Osteoblast (primary cell): Measurements from ENCODE around the gene MARK3. TPM values are rescaled to one million over a fixed set of nuclear protein-coding genes. Genes with fewer than 3 reads are reported as not detected.

Source experiments
- DNase-seq: peaks from one replicate; pipeline ENCODE4 v3.0.0; 2011; ENCODE audit warnings: low spot score, mixed read lengths; ENCODE audit not compliant: insufficient read length; ENCODE audit errors: missing footprints
- H2AFZ ChIP-seq: 2 replicates; pipeline ENCODE4 v1.6.0; 2011; ENCODE audit warnings: mild to moderate bottlenecking, low read length
- H3K27ac ChIP-seq: 2 replicates; pipeline ENCODE4 v1.5.1; 2011; ENCODE audit warnings: mild to moderate bottlenecking, low read depth, low read length, moderate library complexity
- H3K27me3 ChIP-seq: 2 replicates; pipeline ENCODE4 v1.6.0; 2012; ENCODE audit warnings: mild to moderate bottlenecking, control low read depth, inconsistent platforms, low read length, moderate library complexity; ENCODE audit not compliant: insufficient read depth
- H3K36me3 ChIP-seq: 2 replicates; pipeline ENCODE4 v1.5.1; 2011; ENCODE audit warnings: mild to moderate bottlenecking, low read length, control low read depth, moderate library complexity; ENCODE audit not compliant: insufficient read depth
- H3K4me1 ChIP-seq: 2 replicates; pipeline ENCODE4 v1.5.1; 2011; ENCODE audit warnings: mild to moderate bottlenecking, low read length, control low read depth, moderate library complexity; ENCODE audit not compliant: insufficient read depth
- H3K4me2 ChIP-seq: 2 replicates; pipeline ENCODE4 v1.6.0; 2011; ENCODE audit warnings: mild to moderate bottlenecking, low read length; ENCODE audit not compliant: insufficient read depth
- H3K4me3 ChIP-seq: fragments of 200-600 bp; sonication (generic); 3 replicates; pipeline ENCODE4 v1.5.1; 2012; ENCODE audit warnings: mild to moderate bottlenecking, low read length, inconsistent platforms; ENCODE audit not compliant: insufficient read depth
- H3K79me2 ChIP-seq: 2 replicates; pipeline ENCODE4 v1.6.0; 2012; ENCODE audit warnings: mild to moderate bottlenecking, low read length, control low read depth, inconsistent platforms; ENCODE audit not compliant: insufficient read depth
- H3K9me3 ChIP-seq: 2 replicates; pipeline ENCODE4 v1.5.1; 2011; ENCODE audit warnings: low read depth, low read length, control low read depth
- H4K20me1 ChIP-seq: 2 replicates; pipeline ENCODE4 v1.6.0; 2012; ENCODE audit warnings: mild to moderate bottlenecking, low read length, control low read depth; ENCODE audit not compliant: insufficient read depth
- total RNA-seq: library from RNA; depleted of rRNA; stranded (reverse); fragments of >200 nt; gene quantifications from 2 replicates; pipeline ENCODE4 v1.2.3, GENCODE V29; 2012
- TF ChIP-seq, protein P1 (sequence below): IDR thresholded peaks from 2 replicates; pipeline ENCODE4 v1.5.1; 2011; ENCODE audit warnings: mild to moderate bottlenecking, low read depth, low read length, moderate library complexity; ENCODE audit errors: extremely low read depth

MARK3 gene
- total RNA-seq, 1 donor = 101 TPM

DNA sequence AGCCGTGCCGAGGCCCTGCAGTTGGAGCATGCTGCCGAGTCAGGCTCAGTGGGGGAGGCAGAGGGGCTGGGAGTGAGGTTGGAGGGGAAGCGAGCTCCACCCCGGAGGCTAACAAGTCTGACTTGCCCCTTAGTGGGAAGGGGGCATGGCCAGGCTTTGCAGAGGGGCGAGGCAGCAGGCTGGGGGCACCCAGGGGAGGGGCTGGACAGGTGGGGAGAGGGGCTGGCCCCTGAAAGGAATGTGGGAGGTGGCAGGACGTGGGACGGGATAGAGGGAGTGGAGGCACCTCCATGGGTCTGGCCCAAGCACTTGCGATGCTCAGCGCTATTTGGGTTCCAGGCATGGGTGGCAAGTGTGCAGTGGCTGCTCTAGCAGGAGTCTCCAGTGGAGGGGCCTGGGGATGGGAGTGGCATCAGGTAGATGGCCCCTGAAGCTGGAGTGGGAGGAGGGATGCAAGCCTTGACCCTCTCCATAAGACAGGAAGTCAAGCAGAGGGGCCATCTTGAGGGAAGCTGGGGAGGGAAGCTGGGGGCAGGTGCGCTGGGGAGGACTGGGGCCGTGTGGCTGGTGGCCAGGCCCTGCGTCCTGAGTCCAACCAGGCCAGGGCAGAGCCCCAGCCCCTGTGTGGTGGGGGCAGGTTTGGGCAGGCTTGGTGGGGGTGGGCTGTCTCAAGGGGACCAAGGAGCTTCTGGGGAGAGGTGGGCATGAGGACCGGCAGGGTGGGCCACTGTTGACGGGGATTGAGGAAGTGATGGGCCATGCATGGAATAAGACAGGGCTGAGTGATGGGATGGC, 146.4 kb downstream of the MARK3 start:
- Histone ChIP-seq H3K27ac (no peak overlapping the region), H3K36me3 (peaks cover 8% of the 10 kb centered on the region), H2AFZ (no peak overlapping the region), H4K20me1 (peaks cover 23% of the 10 kb centered on the region), H3K79me2 (peaks cover 40% of the 10 kb centered on the region), H3K4me1 (peaks cover 25% of the 10 kb centered on the region), H3K27me3 (no peaks in the 10 kb centered on the region), H3K4me2 (no peak overlapping the region), H3K9me3 (no peaks in the 10 kb centered on the region), H3K4me3 (no peak overlapping the region)
- DNase-seq = peak; percentile 65
- TF ChIP-seq, protein P1, sequence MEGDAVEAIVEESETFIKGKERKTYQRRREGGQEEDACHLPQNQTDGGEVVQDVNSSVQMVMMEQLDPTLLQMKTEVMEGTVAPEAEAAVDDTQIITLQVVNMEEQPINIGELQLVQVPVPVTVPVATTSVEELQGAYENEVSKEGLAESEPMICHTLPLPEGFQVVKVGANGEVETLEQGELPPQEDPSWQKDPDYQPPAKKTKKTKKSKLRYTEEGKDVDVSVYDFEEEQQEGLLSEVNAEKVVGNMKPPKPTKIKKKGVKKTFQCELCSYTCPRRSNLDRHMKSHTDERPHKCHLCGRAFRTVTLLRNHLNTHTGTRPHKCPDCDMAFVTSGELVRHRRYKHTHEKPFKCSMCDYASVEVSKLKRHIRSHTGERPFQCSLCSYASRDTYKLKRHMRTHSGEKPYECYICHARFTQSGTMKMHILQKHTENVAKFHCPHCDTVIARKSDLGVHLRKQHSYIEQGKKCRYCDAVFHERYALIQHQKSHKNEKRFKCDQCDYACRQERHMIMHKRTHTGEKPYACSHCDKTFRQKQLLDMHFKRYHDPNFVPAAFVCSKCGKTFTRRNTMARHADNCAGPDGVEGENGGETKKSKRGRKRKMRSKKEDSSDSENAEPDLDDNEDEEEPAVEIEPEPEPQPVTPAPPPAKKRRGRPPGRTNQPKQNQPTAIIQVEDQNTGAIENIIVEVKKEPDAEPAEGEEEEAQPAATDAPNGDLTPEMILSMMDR = no peak

DNA sequence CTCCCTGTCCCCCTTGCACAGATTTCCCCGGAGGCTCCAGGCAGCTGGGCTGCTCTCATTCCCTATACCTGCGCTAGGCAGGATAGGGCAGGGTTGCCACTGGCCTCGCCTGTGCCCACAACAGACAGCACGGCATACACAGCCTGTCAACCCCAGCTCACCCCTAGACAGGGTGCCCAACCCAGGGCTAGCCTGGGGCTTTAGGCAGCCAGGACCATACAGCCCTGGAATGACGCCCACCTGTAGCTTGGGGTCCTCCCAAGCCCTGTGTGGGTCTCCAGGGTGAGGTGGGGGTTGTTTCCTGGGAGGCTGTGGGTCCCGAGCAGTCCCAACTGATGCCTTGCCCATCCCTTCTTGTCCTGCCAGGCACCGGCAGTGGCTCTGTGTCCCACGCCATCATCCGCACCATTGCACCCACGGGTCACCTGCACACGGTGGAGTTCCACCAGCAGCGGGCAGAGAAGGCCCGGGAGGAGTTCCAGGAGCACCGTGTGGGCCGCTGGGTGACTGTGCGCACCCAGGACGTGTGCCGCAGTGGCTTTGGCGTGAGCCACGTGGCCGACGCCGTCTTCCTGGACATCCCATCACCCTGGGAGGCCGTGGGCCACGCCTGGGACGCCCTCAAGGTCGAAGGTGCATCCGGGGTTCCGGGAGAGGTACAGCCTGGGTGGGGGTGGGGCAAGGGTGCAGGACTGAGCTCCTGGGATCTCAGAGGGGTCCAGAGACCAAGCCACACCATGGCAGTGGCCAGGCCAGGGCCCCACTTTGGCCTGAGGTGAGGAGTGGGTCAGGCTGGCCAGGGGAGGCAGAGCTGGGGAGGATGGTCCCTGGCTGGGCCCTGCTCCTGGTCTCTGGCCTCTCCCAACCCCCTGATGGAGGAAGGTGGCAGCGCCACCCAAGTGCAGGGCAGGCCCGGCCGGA, 147.3 kb downstream of the MARK3 start:
- H3K4me1 ChIP-seq = peaks cover 18% of the 10 kb centered on the region
- TF ChIP-seq, protein P1 = no peak
- H3K27me3 ChIP-seq = no peaks in the 10 kb centered on the region
- H4K20me1 ChIP-seq = peaks cover 23% of the 10 kb centered on the region
- peaks cover 8% of the 10 kb centered on the region for H3K36me3 ChIP-seq
- H3K9me3 ChIP-seq = no peaks in the 10 kb centered on the region
- H3K4me3 ChIP-seq = no peak overlapping the region
- peak; percentile 81 for DNase-seq
- no peak overlapping the region for H2AFZ ChIP-seq
- no peak overlapping the region for H3K4me2 ChIP-seq
- peaks cover 40% of the 10 kb centered on the region for H3K79me2 ChIP-seq
- no peak overlapping the region for H3K27ac ChIP-seq

DNA sequence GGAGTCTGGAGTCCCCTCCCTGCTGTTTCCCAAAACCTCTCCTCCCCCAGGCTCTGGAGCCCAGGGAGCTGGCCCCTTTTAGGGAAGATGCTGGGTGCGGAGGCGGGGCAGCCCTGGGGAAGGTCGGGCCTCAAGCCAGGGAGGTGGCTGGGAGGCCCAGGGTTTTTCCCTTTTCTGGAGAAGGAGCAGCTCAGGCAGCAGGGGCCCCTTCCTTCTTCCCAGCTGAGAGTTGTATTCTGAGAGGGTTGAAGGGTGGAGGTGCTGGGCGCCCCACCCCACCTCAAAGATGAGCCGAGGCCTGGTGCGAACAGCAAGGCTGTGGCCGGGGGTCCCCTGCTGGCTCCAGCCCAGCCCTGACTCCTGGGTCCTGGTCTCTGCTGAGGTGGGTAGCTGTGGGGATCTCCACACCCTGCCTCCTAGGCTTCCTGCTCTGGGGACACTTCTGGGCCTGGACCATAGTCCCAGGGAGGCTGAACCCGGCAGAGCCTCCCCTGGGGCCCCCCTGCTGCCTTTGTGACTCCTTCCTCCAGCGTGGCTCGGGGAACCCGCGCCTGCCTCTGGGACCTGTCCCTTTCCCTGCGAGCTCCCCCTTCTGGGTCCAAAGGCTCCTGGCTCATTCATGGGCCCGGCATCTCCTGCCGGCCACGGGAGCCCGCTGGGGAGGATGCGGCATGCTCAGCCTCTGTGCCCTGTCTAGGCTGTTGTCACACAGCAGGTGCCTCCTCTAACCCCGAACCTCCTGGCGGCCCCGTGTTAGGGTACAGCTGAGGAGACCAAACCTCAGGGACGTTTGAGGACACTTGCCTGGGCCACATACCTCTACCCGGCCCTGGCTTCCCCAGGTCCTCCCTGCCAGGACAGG, 148.2 kb downstream of the MARK3 start:
- Histone ChIP-seq H3K27me3 (no peaks in the 10 kb centered on the region), H3K4me2 (no peak overlapping the region), H3K4me1 (peaks cover 11% of the 10 kb centered on the region), H2AFZ (no peak overlapping the region), H3K9me3 (no peaks in the 10 kb centered on the region), H3K27ac (no peak overlapping the region), H4K20me1 (peaks cover 23% of the 10 kb centered on the region), H3K79me2 (peaks cover 40% of the 10 kb centered on the region), H3K36me3 (peaks cover 8% of the 10 kb centered on the region), H3K4me3 (no peak overlapping the region)
- TF ChIP-seq, protein P1 = no peak
- DNase-seq = peak; percentile 72
